Activated CD4-positive, alpha-beta T cell treated with anti-CD3 and anti-CD28 coated beads, Interleukin-2, amount 50 U/mL, for 24 hours (primary cell): ENCODE results near the gene ZBTB17.

Source experiments
- DNase-seq, 2 donors: peaks; one replicate each; pipeline ENCODE4 v3.0.0-alpha.2; 2020; ENCODE audit warnings: low read depth in 1 of 2, low spot score in 1 of 2

The ZBTB17 gene

DNA sequence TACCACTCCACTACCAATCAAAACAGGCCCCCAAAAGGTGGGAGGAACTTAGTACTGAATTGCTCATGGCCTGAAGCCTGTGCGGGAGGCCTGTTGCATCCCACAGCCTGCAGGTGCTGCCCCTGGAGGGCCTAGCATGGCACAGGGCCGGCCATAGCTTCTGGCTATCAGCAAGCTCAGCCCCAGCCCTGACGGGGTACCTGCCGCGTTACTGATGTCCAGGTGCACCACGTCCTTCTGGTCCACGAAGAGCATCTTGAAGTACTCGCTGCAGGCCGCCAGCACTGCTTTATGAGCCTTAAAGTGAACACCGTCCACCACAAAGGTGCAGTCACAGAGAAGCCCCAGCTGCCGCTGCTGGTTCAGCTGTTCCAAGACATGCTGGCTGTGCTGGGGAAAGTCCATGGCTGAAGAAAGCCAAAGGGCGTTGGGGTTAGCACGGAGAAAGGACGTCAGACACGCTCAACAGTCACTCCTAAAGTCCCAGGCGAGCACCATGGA lies 27.8 kb downstream of the ZBTB17 start:
- no peak for DNase-seq

DNA sequence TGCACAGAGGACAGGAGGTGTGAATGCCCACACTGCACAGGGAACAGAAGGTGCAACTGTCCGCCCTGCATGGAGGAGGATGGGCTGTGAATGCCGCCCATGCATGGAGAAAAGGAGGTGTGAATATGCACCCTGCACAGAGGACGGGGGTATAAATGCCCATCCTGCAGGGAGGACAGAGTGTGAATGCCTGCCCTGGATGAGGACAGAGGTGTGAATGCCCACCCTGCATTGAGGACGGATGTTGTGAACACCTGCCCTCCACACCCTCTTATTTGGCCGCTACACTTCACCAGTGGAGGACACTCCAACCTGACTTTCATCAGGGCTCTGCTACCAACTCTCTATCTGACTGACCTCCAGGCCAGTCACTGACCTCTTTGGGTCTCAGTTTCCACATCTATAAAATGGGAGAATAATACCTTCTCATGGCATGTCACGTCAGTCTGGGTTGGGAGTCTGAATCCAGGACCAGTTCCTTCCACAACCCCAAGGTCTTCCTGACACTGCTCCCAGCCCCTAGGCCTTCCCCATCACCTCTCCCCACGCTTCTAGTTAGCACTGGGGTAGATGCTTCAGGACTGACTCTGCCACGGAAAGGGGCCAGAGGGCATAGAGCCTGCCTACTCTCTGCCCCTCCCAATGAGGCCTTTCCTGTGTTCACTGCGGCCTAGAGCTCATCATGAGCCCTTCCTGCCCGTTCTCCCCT lies 28.4 kb downstream of the ZBTB17 start:
- DNase-seq, result no peak

DNA sequence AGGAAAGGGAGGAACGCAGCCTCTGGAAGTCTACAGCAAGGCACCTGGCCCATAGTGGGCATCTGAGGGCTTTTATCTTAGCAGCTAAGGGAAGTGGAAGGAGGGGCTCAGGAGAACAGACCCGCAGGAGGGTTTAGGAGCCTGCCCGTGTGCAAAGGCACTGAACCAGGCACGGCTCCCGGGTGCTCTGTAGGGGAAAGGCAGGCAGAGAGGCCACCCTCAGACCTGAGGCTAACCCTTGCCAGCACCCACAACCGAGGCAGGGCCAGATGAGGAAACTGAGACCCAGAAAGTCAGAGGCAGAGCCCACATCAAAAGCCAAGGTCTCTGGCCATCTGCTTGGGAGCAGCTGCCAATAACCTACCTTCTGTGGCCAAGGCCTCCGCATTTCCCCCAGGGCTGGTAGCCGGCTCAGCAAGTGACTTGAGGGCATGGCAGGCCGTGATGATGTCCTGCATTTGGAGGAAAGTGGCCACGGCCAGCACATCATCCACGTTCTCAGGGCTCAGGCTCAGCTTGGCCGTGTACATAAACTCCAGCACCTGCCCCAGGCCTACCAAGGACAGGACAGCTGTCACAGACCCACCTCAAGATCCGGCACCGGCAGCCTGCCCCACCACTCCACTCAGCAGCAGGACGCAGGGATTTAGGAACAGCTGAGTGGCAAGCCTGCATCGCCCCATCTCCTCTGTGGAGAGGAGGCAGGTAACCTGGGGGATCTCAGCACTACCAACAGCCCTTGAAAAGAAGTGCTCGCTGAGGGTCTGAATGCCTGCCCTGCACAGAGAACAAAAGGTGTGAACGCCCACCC lies 29.1 kb downstream of the ZBTB17 start:
- no peak for DNase-seq

GRCh38 chr1:15945832-15946448 lies 30.0 kb downstream of the ZBTB17 start:
- no peak for DNase-seq

DNA sequence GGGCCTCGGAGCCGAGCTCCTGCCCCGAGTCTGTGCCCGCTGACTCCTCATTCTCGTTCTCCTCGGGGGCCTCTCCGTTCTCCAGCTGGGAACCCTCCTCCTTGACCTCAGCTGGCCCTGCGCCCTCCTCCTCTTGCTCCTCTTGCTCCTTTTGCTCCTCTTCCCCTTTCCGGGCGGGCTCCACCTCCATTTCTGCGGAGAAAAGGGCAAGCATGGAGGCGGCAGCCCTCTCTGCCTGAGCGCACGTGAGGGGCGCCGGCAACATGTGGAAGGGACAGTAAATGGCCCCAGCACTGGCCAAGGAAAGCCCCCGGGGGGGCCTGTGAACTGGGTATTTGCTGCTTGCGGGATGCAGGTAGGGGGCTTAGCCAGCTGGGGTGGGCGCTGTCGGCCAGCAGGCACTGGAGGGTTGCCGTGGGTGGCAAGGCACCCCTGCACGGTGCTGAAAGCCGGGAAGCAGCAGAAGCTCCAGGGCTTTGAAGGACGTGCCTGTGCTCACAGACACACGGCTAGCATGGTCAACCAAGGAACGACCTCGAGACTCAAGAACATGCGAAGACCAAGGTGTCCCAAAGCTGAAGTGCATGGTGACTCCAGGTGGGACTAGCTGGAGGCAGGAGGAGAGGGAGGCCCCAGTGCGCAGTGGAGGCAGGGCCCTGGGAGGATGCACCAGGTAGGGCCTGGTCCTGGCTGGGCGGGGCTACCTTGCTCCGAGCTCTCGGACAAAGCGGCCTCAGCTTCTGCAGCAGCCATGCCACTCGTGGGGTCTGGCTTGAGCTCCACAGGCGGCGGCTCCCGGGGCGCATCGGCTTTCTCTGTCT lies 30.7 kb downstream of the ZBTB17 start:
- DNase-seq, result no peak

DNA sequence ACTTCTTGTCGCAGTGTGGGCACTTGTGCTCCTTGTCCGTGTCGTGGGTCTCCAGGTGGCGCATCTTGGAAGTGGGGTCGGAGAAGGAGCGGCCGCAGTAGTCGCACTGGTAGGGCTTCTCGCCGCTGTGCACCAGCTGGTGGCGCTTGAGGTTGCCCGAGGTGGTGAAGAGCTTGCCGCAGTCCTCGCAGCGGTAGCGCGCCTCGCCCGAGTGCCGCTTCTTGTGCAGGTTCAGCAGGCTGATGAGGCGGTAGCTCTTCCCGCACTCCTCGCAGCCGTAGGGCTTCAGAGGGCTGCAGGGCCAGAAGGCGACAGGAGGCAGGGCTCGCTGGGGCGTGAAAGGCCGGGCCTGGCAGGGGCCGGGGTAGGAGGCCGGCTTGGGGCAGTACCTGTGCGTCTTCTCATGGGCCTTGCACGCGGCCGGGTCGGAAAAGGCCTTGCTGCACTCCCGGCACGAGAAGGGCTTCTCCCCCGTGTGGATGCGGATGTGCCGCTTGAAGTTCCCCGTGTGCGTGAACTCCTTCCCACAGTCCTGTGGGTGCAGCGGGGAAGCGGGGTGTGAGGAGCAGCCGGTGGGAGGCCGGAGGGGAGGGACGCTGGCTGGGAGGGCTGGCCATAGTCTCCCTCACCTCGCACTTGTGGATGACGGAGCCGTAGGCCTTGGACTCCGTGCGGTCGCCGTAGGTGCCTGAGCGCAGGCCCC lies 31.4 kb downstream of the ZBTB17 start:
- DNase-seq, result no peak

- no peak for DNase-seq
Measured at GRCh38 chr1:15943992-15944307, 32.0 kb downstream of the ZBTB17 start.

GRCh38 chr1:15943328-15943991 lies 32.4 kb downstream of the ZBTB17 start:
- DNase-seq, result no peak

GRCh38 chr1:15942661-15943327 lies 33.1 kb downstream of the ZBTB17 start:
- DNase-seq, result no peak

GRCh38 chr1:15941899-15942660 lies 33.8 kb downstream of the ZBTB17 start:
- no peak for DNase-seq

- DNase-seq, result no peak
Measured at GRCh38 chr1:15941044-15941840, 34.7 kb downstream of the ZBTB17 start.

DNA sequence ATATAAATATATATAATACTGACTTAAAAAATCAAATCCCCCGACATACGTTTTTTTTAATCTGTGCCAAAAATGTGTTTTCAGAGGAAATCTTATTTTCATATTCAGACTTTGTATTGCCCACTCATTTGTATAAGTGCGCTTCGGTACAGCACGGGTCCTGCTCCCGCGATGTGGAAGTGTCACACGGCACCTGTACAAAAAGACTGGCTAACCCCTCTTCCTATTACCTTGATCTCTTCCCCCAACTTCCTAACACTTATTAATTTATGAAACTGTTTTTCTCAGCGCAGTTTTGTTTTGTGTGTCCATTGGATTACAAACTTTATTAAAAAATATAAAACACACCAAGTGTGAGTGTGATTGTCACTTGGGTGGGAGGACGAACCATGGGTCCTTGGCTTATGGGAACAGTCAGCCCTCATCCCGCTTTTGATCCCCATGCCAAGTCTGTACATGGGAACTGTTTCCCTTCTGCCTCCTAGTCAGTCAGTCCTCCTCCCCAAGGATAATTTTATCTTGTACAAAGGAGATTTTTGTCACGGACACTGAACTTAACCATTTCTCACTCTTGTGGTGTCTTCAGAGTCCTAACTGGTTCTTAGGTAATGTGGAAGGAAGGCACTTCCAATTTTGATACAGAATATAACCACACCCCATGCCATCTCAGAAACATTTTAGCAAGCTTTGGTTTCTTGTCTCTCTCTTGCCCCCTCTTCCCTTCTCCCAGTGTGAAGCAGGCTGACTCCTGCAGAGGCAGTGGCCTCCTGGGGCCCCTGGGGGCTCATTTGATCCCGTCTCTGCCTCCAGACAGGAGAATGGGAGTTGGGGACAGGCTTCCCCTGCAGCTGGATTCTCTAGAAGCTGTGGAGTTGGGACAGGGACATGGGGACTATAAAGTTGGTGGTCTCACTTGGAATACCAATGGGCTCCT lies 35.5 kb downstream of the ZBTB17 start:
- DNase-seq, result no peak

GRCh38 chr1:15939181-15940109 lies 36.5 kb downstream of the ZBTB17 start:
- DNase-seq, result no peak

DNA sequence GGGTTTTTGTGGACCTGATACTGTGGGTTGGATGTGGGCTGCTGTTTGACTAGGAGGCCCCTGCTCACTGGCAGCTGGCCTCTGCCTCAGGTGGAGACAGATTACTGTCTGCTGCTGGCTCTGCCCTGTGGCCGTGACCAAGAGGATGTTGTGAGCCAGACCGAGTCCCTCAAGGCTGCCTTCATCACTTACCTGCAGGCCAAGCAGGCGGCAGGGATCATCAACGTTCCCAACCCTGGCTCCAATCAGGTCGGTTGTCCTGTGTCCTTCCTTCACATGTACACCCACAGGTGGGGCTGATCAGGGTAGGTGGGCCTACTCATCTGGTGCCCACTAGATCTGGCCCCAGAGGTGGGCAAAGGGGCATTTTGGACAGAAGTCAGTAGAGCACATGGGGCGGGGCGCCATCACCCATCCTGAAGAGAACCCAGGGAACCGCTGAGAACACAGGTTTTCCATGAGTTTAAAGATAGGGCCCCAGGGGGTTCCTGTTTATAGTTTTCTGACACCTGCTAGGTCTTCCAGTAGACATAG lies 37.2 kb downstream of the ZBTB17 start:
- DNase-seq, result no peak

- DNase-seq, result no peak
Measured at GRCh38 chr1:15937706-15938168, 38.2 kb downstream of the ZBTB17 start.
